HCT116 (cell line): ENCODE results near the gene NFATC3. TPM values are rescaled to one million over a fixed set of nuclear protein-coding genes. Genes with fewer than 3 reads are reported as not detected.

Experiments used
- ATAC-seq: fragments of 200-7000 bp; cut with Tn5 transposase; 2 replicates; pipeline ENCODE4 v1.9.1; 2020; ENCODE audit warnings: mild to moderate bottlenecking, moderate library complexity
- BruUV-seq: library from RNA; stranded (reverse); fragments of 400-500 nt; replicated peaks from 2 replicates; lab custom pipeline; 2021; lab: Mats Ljungman, UMichigan
- CTCF ChIA-PET: fragments of 300-600 bp; sonication (Branson Sonifier 250); formaldehyde crosslinking; loops from one replicate; lab custom pipeline; 2021; ENCODE audit warnings: antibody characterized with exemption; lab: Charles Lee
- POLR2A ChIA-PET: fragments of 300-600, 350-600 bp; sonication (Branson Sonifier 250); formaldehyde crosslinking; loops from one replicate; lab custom pipeline; 2021; ENCODE audit warnings: antibody characterized with exemption; lab: Charles Lee
- RAD21 ChIA-PET, 2 experiments: fragments of 300-600 bp; sonication (Branson Sonifier 250); formaldehyde crosslinking; loops; one replicate each; lab custom pipeline; 2023; ENCODE audit warnings: low total read pairs in 2 of 2; ENCODE audit not compliant: uncharacterized antibody in 2 of 2, unreplicated experiment in 2 of 2, low non-redundant PET in 1 of 2; lab: Charles Lee
- DNase-seq: peaks from one replicate; pipeline ENCODE4 v3.0.0-alpha.2; 2010; ENCODE audit warnings: low read depth, low spot score
- H2AFZ ChIP-seq: fragments of 200-600 bp; shearing (Covaris generic), sonication (generic); 2 replicates; pipeline ENCODE4 v1.6.1; 2017; ENCODE audit warnings: low read depth, mixed run types, mixed read lengths, antibody characterized with exemption, low read length; ENCODE audit not compliant: poor library complexity, severe bottlenecking
- H3K27ac ChIP-seq: 2 replicates; pipeline ENCODE4 v1.5.1; 2012; ENCODE audit warnings: low read depth, low read length
- H3K27me3 ChIP-seq: fragments of 200-600 bp; sonication (generic); 2 replicates; pipeline ENCODE4 v1.6.1; 2016; ENCODE audit warnings: mixed run types, low read length, mixed read lengths; ENCODE audit not compliant: insufficient read depth
- H3K36me3 ChIP-seq, 2 experiments: fragments of 200-500 bp in 1 of 2; fragments of 200-600 bp in 1 of 2; sonication (Bioruptor generic) in 1 of 2; sonication (generic) in 1 of 2; 2 replicates each; pipeline versions ENCODE4 v1.5.1 to v1.6.1; 2014 to 2016; ENCODE audit warnings: low read length in 2 of 2, inconsistent platforms in 1 of 2, mixed read lengths in 1 of 2, mixed run types in 1 of 2; ENCODE audit not compliant: insufficient read depth in 2 of 2, control insufficient read depth in 1 of 2
- H3K4me1 ChIP-seq, 2 experiments: fragments of 200-600 bp in 1 of 2; sonication (generic) in 1 of 2; 2 replicates each; pipeline versions ENCODE4 v1.5.1 to v1.6.1; 2012 to 2017; ENCODE audit warnings: low read length in 2 of 2, inconsistent platforms in 1 of 2, mild to moderate bottlenecking in 1 of 2, mixed read lengths in 1 of 2, mixed run types in 1 of 2, moderate library complexity in 1 of 2; ENCODE audit not compliant: insufficient read depth in 2 of 2, control insufficient read depth in 1 of 2
- H3K4me2 ChIP-seq: fragments of 200-600 bp; sonication (generic); 2 replicates; pipeline ENCODE4 v1.6.1; 2017; ENCODE audit warnings: mixed run types, low read length, mixed read lengths
- H3K4me3 ChIP-seq, 2 experiments: fragments of 200-600 bp in 1 of 2; sonication (generic) in 1 of 2; replicated peaks in 1 of 2; 2 replicates each; pipeline ENCODE4 v1.5.1; 2011 to 2016; ENCODE audit warnings: low read length in 2 of 2, control low read depth in 1 of 2, low read depth in 1 of 2, mild to moderate bottlenecking in 1 of 2, mixed read lengths in 1 of 2, mixed run types in 1 of 2
- H3K79me2 ChIP-seq: fragments of 200-600 bp; sonication (generic); 2 replicates; pipeline ENCODE4 v1.6.1; 2017; ENCODE audit warnings: mild to moderate bottlenecking, mixed run types, low read length, moderate library complexity, mixed read lengths; ENCODE audit not compliant: insufficient read depth
- H3K9ac ChIP-seq: fragments of 200-600 bp; sonication (generic); 2 replicates; pipeline ENCODE4 v1.6.1; 2016; ENCODE audit warnings: low read length, mixed read lengths
- H3K9me2 ChIP-seq: fragments of 200-600 bp; sonication (generic), shearing (Covaris generic); 2 replicates; pipeline ENCODE4 v1.6.1; 2017; ENCODE audit warnings: mixed run types, mild to moderate bottlenecking, moderate library complexity; ENCODE audit not compliant: insufficient read depth
- H3K9me3 ChIP-seq, 2 experiments: fragments of 200-500 bp in 1 of 2; fragments of 200-600 bp in 1 of 2; sonication (Bioruptor generic) in 1 of 2; sonication (generic) in 1 of 2; 2 replicates each; pipeline ENCODE4 v1.6.1; 2014 to 2017; ENCODE audit warnings: low read length in 2 of 2, mixed read lengths in 2 of 2, inconsistent platforms in 1 of 2, low read depth in 1 of 2, mild to moderate bottlenecking in 1 of 2, mixed run types in 1 of 2, moderate library complexity in 1 of 2; ENCODE audit not compliant: control insufficient read depth in 1 of 2, insufficient read depth in 1 of 2
- H4K20me1 ChIP-seq: fragments of 200-600 bp; sonication (generic), shearing (Covaris generic); 2 replicates; pipeline ENCODE4 v1.6.1; 2017; ENCODE audit warnings: mixed run types, mild to moderate bottlenecking, moderate library complexity; ENCODE audit not compliant: insufficient read depth
- CEBPB ChIP-seq: IDR thresholded peaks from 2 replicates; pipeline ENCODE4 v1.6.1; 2012; ENCODE audit warnings: low read depth
- EGR1 ChIP-seq: IDR thresholded peaks from 2 replicates; pipeline ENCODE4 v1.6.1; 2012; ENCODE audit warnings: low read depth
- ELF1 ChIP-seq: IDR thresholded peaks from 2 replicates; pipeline ENCODE4 v1.6.1; 2012; ENCODE audit warnings: low read depth, borderline replicate concordance
- EZH2phosphoT487 ChIP-seq: fragments of 200-600 bp; IDR thresholded peaks from 2 replicates; pipeline ENCODE4 v1.6.1; 2018; ENCODE audit warnings: antibody characterized with exemption, borderline replicate concordance
- JUND ChIP-seq: IDR thresholded peaks from 2 replicates; pipeline ENCODE4 v1.6.1; 2012
- POLR2A ChIP-seq: IDR thresholded peaks from 2 replicates; pipeline ENCODE4 v1.7.0; 2011; ENCODE audit warnings: borderline replicate concordance; ENCODE audit not compliant: insufficient read depth, insufficient read length; ENCODE audit errors: extremely low read depth
- RAD21 ChIP-seq: IDR thresholded peaks from 2 replicates; pipeline ENCODE4 v1.6.1; 2012; ENCODE audit warnings: low read depth, mild to moderate bottlenecking
- SP1 ChIP-seq: IDR thresholded peaks from 2 replicates; pipeline ENCODE4 v1.6.1; 2012; ENCODE audit warnings: low read depth
- TCF7L2 ChIP-seq: IDR thresholded peaks from 2 replicates; pipeline ENCODE4 v1.7.0; 2011; ENCODE audit warnings: borderline replicate concordance, inconsistent platforms; ENCODE audit not compliant: insufficient read depth, insufficient read length; ENCODE audit errors: extremely low read depth
- intact Hi-C: fragments of 100-400 bp; cut with micrococcal nuclease; formaldehyde crosslinking; loops from 2 replicates; pipeline ENCODE4 v1.10.0; 2022
- total RNA-seq: library from RNA; stranded (reverse); gene quantifications from one replicate; pipeline ENCODE4 v1.2.1, GENCODE V29; 2021; ENCODE audit not compliant: unreplicated experiment
- TF ChIP-seq, protein P1 (sequence below): IDR thresholded peaks from 2 replicates; pipeline ENCODE4 v1.6.1; 2012
- TF ChIP-seq, protein P2 (sequence below), 3 experiments: fragments of 200-600 bp in 1 of 3; sonication (generic) in 1 of 3; IDR thresholded peaks in 2 of 3; conservative IDR thresholded peaks in 1 of 3; 2 replicates each; pipeline ENCODE4 v1.5.1; 2012 to 2017; ENCODE audit warnings: low read depth in 2 of 3, low read length in 2 of 3, antibody characterized with exemption in 1 of 3, borderline replicate concordance in 1 of 3, control low read depth in 1 of 3, mild to moderate bottlenecking in 1 of 3, mixed read lengths in 1 of 3, mixed run types in 1 of 3, moderate library complexity in 1 of 3; ENCODE audit not compliant: insufficient read depth in 1 of 3
- TF ChIP-seq, protein P3 (sequence below): IDR thresholded peaks from 2 replicates; pipeline ENCODE4 v1.6.1; 2011; ENCODE audit warnings: mild to moderate bottlenecking, low read length, moderate library complexity; ENCODE audit not compliant: insufficient replicate concordance; ENCODE audit errors: extremely low read depth
- TF ChIP-seq, protein P4 (sequence below): IDR thresholded peaks from 2 replicates; pipeline ENCODE4 v1.6.1; 2012

Gene NFATC3
- total RNA-seq, 1 experiment from 2014 or later: 25.6 TPM

GRCh38 chr16:68230956-68231355, 145.8 kb downstream of the NFATC3 start:
- DNase-seq (no peak), ATAC-seq (no peak)
- ChIA-PET POLR2A (no interaction called here), RAD21 (no interaction called here), CTCF (no interaction called here)
- Histone ChIP-seq H3K79me2 (peaks cover 39% of the 10 kb centered on the region), H3K9ac (no peak overlapping the region), H2AFZ (no peak overlapping the region), H3K27ac (no peak overlapping the region), H3K4me1 (peaks cover 19% of the 10 kb centered on the region in 2 experiments), H3K4me2 (no peak overlapping the region), H3K9me2 (no peaks in the 10 kb centered on the region), H3K36me3 (peaks cover 18 to 51% of the 10 kb centered on the region in 2 experiments; a peak in 3 of 4 replicates), H3K9me3 (no peaks in the 10 kb centered on the region), H3K4me3 (no peak overlapping the region), H3K27me3 (no peaks in the 10 kb centered on the region), H4K20me1 (peaks cover 4% of the 10 kb centered on the region; the same call in 1 of the 2 replicates)
- BruUV-seq: no TSS peak
- TF ChIP-seq EZH2phosphoT487 (no peak), CEBPB (no peak), ELF1 (no peak)
- TF ChIP-seq, protein P1, sequence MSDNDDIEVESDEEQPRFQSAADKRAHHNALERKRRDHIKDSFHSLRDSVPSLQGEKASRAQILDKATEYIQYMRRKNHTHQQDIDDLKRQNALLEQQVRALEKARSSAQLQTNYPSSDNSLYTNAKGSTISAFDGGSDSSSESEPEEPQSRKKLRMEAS: no peak
- intact Hi-C loops: loop anchor here (10.0 kb wide), 1 partner anchor 706 kb away; the partner anchor contains the start of gene RIPOR1

DNA sequence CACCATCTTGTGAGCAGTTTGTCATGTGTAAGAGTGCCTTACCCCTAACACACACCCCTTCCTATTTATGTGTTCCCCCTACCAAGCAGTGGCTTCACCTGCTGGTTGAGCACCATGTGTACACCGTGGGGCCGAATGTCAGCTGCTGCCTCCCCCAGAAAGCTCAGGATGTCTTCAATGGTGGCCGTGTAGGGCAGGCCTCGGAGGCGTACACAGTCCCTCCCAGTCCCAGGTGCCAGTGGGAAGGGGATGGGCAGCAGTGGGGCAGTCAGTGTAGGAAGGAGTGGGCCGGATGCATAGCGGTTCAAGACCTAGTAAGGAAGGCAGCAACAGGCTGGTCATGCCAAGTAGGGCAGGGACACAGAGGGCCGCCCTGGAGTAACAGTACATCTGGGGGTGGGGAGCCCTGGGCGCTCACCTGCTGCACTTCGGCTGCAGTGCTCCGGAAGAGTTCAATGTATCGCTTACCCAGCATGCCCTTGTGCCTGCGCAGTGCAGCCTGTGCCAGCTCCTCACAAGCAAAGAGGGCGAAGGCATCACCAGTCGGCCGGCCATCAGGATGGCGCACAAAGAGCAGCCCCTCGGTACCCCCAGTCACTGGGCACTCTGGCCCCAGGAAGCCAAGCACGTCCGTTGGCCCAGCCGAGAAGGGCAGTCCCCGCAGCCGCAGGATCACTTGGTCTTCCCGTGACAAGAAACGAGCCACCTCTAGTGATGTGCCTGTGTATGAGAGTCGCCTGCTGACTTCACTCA, 146.4 kb downstream of the NFATC3 start:
- H4K20me1 ChIP-seq: peaks cover 4% of the 10 kb centered on the region; the same call in 1 of the 2 replicates
- ChIA-PET RAD21 (no interaction called here), CTCF (no interaction called here), POLR2A (no interaction called here)
- DNase-seq (no peak), ATAC-seq (no peak)
- peaks cover 19 to 24% of the 10 kb centered on the region in 2 experiments for H3K4me1 ChIP-seq
- H3K27ac ChIP-seq: no peak overlapping the region
- no TSS peak for BruUV-seq
- H3K4me2 ChIP-seq: no peak overlapping the region
- no peaks in the 10 kb centered on the region for H3K9me3 ChIP-seq
- peaks cover 43% of the 10 kb centered on the region for H3K79me2 ChIP-seq
- H3K9ac ChIP-seq: no peak overlapping the region
- H3K27me3 ChIP-seq: no peaks in the 10 kb centered on the region
- H2AFZ ChIP-seq: no peak overlapping the region
- H3K36me3 ChIP-seq: peaks cover 18 to 51% of the 10 kb centered on the region in 2 experiments; a peak in 3 of 4 replicates
- intact Hi-C loops: loop anchor here (10.0 kb wide), 1 partner anchor 707 kb away; the partner anchor contains the start of gene RIPOR1
- H3K9me2 ChIP-seq: no peaks in the 10 kb centered on the region
- no peak overlapping the region for H3K4me3 ChIP-seq
- TF ChIP-seq SP1: no peak
- TF ChIP-seq, protein P2, sequence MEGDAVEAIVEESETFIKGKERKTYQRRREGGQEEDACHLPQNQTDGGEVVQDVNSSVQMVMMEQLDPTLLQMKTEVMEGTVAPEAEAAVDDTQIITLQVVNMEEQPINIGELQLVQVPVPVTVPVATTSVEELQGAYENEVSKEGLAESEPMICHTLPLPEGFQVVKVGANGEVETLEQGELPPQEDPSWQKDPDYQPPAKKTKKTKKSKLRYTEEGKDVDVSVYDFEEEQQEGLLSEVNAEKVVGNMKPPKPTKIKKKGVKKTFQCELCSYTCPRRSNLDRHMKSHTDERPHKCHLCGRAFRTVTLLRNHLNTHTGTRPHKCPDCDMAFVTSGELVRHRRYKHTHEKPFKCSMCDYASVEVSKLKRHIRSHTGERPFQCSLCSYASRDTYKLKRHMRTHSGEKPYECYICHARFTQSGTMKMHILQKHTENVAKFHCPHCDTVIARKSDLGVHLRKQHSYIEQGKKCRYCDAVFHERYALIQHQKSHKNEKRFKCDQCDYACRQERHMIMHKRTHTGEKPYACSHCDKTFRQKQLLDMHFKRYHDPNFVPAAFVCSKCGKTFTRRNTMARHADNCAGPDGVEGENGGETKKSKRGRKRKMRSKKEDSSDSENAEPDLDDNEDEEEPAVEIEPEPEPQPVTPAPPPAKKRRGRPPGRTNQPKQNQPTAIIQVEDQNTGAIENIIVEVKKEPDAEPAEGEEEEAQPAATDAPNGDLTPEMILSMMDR (IDR thresholded peaks at IDR 0.05 in 2 of 3, conservative IDR thresholded peaks at IDR 0.05 in 1 of 3; ENCODE audit: borderline replicate concordance in 1 of 3, insufficient read depth in 1 of 3, low read depth in 2 of 3, low read length in 2 of 3): no peak
- TF ChIP-seq JUND: no peak
- TF ChIP-seq TCF7L2: no peak
- TF ChIP-seq POLR2A: no peak
- TF ChIP-seq, protein P3, sequence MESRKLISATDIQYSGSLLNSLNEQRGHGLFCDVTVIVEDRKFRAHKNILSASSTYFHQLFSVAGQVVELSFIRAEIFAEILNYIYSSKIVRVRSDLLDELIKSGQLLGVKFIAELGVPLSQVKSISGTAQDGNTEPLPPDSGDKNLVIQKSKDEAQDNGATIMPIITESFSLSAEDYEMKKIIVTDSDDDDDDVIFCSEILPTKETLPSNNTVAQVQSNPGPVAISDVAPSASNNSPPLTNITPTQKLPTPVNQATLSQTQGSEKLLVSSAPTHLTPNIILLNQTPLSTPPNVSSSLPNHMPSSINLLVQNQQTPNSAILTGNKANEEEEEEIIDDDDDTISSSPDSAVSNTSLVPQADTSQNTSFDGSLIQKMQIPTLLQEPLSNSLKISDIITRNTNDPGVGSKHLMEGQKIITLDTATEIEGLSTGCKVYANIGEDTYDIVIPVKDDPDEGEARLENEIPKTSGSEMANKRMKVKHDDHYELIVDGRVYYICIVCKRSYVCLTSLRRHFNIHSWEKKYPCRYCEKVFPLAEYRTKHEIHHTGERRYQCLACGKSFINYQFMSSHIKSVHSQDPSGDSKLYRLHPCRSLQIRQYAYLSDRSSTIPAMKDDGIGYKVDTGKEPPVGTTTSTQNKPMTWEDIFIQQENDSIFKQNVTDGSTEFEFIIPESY: no peak
- no peak for TF ChIP-seq RAD21
- TF ChIP-seq, protein P4, sequence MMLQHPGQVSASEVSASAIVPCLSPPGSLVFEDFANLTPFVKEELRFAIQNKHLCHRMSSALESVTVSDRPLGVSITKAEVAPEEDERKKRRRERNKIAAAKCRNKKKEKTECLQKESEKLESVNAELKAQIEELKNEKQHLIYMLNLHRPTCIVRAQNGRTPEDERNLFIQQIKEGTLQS: no peak
- no peak for TF ChIP-seq EGR1
